Stimulated activated CD4-positive, alpha-beta T cell treated with anti-CD3 and anti-CD28 coated beads, Interleukin-4, amount 100 ng/mL, for 1 hour (primary cell): ENCODE results near the gene COL4A1.

Experiments used
- DNase-seq: peaks from one replicate; pipeline ENCODE4 v3.0.0-alpha.2; 2020

The COL4A1 gene

DNA sequence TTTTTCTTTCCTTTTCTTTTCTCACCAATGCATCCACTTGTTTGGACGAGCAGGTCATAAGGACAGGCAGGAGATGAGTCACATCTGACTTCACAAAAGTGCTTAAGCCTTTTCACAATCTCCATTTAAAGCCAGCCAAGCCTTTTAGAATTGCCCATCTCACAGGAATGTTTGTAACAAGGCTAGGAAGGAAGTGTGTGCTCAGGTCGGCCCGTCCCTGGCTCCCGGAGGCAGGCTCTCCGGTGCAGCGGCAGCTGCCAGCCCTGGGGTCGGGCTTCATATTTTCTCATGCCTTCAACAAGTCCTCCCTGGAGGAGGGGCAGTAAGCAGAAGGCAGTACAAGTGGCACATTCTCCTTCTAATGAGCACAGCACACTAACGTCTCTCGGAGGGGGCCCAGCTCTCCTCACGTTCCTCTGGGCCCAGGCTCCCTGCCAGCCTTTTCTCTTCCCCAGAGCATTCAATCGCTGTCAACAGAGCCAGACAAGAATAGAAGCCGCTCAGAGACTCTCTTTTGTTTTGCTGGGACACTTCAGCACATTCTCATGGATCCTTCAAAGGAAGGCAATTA, 180.5 kb downstream of the COL4A1 start:
- DNase-seq, result no peak

DNA sequence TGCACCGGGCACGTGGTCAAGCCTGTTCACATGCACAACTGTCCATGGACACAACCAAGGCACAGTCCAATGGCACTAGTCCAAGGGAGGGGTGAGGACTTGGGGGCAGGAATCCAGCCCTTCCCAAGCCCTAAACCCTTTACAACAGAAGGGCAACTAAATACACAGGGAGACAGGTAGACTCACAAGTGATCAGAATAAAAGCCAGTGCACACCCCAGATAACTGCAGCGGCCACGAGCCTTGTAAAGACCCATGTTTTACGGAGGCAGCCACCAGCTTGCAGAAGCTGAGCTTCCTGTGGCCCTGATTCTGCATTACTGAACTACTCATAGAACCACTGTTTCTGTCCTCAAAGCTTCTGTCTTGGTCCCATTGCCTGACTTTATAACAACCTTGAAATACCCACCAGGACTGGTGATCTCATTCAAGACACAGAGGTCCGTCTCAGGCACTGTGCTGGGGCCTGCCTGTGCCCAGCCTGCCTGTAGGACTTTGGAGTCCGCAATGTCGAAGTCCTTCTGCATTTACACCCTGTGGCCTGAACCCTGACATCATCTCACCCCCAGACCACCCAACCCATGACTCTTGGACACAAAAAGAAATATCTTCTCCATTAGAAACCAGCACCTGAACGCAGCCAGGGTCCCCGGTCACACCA, 181.2 kb downstream of the COL4A1 start:
- DNase-seq, result no peak

DNA sequence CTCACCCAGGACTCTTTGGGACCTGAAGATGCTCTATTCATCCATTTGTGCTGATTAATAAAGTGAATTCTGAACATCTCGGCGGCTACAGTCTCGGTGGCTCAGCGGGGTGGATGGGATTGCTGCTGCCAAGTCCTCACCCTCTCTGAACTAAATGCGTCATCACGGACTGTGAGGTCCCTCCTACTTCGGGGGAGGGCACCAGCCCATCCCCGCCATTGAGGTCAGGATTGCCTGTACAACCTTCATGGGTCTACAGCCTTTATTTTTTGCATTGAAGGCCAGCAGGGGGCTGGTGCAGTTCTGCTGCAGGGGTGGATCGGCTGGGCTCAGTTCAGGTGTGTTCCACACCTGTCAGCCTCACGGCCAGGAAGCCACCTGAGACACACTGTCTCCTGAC, 181.8 kb downstream of the COL4A1 start:
- no peak for DNase-seq

DNA sequence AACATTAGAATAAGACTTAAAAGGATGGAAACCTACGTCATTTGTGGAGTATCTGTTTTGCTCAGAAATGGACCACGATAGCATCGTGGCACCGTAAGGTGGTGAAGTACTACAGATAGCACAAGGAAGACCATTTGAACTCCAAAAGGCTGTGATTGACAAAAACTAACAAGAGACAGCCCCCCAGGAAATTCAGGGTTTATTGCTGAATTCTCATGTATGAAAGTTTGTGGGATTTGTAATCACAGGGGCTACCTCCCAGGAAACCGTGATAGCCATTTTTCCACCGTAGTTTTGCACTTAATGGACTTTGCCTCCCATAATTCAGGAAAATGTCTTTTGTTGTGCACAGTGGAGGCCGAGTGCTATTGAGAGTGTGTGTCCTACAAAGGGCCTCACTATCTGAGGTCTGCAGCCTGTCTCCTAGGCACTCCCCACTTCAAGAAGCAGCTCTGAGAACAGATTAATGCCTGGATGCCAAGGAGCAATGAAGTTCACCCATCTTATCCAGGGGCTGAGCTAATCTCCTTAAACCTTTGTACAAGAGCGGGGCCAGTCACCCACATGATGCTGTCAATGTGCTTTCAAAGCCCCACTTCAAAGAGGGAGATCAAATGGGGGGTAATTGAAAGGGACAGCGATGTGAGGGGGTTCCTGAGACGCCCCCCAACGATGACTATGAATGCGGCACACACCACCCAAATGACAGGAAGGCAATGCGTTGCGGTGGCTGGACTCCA, 182.6 kb downstream of the COL4A1 start:
- DNase-seq, result no peak

DNA sequence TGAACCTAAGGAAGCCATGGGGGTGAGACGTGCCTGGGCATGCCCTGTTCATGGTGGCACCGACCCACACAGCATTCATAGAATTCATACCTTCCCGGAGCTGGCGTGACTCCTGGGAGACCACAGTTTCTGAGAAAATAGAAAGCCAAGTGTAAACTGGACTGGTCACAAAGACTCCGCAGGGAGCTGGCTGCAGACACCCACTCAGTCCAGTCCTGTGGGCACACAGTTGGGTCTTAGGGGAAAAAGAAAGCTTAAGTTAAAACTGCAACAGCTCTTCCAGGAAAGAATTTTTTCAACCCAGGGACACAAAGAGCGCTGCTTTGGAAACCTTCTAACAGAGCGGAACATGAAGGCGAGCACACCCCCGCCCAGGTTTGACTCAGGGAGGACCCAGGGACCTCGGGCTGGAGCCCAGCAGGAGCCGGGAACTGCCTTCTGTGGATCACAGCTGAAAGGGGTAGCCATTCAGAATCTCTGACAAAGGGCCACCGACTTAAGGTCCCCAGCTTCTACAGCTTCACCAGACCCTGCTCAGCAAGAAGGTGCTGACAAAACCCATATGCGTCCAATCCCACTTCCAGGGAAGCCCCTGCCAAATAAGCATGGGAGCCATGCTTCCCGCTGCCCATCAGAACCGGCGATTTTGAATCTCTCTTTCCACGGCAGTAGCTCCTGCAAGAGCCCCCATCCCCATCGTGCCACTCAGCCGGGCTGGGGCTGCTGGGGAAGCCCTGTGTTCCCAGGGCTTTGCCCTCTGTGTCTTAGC, 183.7 kb downstream of the COL4A1 start:
- DNase-seq, result no peak

DNA sequence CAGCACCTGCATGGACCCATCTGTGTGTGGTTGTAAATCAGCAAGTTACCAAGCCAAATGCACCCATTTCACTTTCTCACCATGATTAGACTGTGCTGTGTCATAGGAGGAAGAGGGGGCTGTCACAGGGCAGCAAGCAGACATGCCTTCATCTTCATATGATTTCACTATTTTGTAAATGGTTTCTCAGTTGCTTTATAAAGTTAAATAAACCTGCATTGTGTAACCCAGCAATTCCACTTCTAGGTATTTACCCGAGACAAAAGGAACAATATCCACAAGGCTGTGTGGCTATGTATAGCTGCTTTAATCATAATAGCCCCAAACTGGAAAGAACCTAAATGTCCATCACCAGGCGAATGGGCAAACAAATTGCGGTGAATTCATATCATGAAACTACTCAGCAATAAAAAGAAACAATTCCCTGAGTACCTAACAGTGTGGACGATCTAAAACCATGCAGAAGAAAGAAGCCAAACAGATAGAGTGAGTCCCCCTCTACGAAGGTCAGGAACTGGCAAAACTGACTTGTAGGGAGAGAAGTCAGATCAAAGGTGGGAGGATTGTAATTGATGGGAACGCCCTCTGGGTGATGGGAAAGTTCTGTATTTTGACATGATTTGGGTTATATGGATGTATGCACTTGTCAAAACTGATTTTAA, 185.4 kb downstream of the COL4A1 start:
- DNase-seq, result no peak

DNA sequence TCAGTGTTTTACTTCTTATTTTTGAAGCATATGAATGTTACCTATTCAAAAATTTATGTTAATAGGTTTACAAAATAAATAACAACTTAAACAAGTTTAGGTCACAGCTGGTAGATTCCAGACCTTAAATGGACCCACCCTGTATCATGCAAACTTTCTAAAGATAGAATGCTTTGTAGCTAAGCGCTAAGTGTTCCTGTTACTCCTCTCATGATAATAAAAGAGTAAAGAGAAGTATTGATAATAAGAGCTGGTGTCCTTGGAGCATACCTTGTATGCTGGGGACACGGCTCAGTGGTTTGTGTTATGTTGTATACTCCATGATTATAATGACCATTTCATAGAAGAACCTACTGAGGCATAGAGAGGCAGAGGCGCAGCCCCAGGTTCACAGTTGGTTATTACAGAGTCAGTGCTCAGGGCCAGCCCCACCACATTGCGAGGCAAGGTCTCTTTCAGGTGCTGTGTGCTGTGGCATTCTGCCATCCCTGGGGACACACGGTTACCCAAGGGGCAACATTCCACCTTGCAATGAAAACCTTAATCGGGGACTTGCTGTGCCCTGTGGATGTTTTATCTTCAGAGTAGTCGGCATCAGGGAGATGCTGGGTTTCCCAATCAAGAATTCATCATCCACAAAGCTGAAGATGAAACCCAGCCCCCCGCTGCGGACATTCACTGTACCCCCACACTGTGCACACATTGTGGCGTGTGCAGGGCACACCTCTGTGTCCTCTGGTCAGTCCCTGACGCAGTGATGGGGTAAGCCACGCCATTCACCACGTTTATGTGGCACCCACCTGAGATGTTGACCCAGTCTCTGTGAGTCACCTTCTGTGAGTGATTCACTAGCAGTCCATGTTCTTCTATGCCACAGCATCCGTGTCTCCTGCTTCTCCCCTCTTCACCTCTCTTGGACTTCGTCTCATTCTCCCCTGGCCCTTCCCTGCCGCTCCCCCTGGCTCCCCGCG, 186.7 kb downstream of the COL4A1 start:
- no peak for DNase-seq

DNA sequence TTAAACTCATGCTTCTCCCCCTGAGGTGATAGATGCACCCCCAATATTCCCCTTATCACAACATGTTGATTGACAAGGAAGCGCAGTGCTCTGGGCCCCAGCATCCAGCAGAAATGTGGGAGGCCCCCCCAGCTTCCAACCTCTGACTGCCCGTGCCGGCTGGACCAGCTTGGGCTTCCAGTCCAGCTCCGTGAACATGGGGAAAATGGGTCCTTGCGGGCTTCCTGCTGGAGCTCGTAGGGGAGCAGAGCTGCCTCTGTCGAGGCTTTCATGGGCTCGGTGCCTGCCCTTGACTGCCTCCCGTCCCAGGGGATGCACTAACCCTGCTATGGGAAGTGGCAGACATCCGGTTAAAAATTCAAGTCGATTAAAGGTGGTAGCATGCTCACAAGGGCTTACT, 188.9 kb downstream of the COL4A1 start:
- DNase-seq, result no peak

DNA sequence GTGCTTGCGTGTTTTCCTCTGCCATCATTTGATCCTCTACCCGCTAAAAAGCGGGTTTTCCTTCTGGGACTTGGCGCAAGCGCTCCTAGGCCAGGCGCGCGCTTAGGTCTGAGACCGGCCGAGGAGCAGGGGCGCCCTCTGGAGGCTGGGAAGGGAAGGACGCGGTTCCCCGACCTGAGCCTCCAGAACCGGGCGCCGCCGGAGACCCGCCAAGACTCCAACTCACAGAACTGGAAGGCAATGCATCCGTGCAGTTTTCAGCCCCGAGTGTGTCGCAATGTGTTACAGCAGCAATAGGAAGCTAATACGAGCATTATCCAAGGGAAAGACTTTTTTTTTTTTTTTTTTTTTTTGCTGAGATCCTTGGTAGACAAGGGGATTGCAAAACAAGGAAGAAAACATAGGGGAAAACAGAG, 190.9 kb downstream of the COL4A1 start:
- DNase-seq, result peak; percentile 42

DNA sequence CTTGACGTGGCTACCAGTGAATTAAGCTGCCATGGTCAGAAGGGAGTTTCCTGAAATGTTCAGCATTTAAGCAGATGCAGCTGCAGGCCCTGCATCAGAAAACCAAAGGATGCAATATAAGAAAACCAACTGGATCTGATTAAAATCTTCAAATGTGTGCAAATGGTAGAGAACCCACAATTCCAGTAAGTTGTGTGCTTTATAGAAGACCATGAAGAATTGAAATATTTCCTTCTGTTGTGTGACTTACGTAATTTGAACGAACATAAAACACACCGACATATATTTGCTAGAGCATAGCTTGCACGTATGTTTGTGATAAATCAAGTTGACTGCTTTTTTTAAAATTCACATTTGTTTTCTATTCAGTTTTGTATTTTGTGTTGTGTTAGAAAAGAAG, 191.4 kb downstream of the COL4A1 start:
- no peak for DNase-seq

DNA sequence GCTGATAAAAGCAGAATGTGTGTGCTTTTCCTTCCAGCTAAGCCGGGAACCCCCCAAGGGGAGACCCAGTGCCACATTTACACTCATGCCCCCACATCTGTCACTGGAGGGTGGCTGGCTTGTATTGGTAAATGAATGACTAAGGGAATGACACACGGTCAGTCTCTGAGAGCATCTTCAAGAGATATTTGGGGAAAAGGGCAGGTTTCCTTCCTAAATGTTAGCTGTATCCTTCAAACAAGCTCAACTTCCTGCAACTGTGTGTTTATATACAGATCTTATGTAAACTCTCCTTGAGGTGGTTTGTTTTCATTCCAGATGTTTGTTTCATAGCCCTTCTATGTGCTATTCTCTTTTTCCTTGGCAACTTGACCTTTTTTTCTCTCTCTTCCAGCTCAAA, 192.6 kb downstream of the COL4A1 start:
- no peak for DNase-seq

DNA sequence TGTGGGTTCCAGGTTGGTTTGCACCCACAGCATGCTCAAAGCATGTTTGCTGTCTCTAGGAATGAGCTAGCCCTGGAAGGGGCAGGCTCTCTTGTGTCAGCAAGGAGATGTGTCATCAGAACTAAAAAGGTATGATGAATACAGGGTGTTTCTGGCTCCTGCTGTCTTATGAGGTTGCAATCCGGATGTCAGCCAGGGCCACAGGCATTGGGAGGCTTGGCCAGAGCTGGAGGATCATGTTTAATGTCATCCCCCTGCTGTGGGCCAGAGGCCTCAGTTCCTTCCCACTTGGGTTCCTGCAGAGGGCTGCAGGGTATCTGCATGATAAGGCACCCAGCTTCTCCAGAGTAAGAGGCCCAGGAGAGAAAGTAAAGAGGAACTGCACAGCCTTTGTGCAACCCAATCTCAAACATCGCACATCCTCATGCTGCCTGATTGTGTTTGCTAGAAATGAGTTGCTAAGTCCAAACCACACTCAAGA, 193.6 kb downstream of the COL4A1 start:
- DNase-seq, result no peak

DNA sequence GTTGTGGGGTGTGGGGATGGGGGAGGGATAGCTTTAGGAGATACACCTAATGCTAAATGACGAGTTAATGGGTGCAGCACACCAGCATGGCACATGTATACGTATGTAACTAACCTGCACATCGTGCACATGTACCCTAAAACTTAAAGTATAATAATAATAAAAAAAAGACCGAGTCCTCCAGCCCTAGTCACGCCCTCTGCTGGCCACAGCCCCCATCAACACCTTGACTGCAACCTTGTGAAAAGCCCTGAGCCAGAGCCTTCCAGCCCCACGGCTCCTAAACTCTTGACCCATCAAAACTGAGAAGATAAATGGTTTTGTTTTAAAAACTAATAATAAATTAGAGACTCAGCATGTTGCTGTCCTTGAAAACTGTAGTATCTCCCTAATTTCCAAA, 194.6 kb downstream of the COL4A1 start:
- DNase-seq, result peak; percentile 19

DNA sequence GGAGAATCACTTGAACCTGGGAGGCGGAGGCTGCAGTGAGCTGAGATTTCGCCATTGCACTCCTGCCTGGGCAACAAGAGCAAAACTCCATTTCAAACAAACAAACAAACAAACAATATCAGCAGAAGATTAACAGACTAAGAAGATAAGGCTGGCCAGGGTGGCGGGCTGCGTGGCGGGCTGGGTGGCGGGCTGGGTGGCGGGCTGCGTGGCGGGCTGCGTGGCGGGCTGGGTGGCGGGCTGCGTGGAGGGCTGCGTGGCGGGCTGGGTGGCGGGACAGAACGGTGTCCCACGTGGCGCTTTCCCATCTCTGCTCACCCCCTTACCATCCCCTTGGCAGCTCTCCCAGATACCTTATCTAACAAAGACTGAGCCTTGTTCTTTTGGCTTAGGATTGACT, 196.2 kb downstream of the COL4A1 start:
- DNase-seq, result no peak

DNA sequence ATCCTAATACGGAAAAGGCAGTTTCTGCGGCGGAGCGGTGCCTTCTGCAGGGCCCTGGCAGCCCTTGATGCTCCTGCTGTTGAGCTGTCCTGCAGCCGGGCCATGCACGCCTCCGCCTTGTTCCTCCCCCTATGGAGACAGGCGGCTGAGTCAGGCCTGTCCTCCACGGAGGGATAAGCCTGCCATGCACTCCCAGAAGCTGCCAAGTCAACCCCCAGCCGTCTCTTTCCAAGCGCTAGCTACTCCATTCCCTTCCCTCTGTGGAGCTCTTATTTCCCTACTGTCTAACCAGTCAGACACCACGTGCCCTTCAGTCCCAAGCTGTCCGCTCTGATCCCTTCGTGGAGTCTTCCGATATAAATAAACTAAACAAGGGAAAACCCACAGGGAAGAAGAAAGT, 197.0 kb downstream of the COL4A1 start:
- DNase-seq, result no peak

DNA sequence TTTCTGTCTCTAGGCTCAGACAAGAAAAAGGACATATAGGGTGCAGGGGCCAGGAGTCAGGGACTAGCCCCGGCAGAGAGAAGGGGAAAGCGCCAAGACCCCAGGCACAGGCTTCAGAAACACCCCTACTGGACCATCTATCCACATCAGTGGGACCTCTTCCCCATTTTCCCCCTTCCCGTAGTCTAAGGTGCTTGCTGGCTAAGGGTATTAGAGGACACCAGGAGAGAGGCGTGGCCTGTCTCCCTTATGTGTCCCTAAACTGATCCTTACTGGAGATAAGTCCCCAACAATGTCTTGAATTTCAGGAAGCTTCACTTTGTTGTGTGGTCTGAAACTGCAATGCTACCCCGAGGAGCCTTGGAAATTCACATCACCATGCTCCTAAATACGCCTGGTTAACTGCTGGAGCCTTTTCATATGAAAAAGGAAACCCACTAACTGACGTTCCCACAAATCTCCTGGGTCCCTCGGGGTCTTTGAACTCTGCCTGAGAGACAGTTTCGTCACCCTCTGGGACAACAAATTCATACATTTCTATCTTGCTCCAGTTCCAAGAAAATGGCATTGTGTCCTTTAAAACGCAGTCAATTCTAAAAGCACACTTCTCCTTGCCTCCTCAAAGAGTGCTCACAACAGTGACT, 197.7 kb downstream of the COL4A1 start:
- DNase-seq, result no peak

DNA sequence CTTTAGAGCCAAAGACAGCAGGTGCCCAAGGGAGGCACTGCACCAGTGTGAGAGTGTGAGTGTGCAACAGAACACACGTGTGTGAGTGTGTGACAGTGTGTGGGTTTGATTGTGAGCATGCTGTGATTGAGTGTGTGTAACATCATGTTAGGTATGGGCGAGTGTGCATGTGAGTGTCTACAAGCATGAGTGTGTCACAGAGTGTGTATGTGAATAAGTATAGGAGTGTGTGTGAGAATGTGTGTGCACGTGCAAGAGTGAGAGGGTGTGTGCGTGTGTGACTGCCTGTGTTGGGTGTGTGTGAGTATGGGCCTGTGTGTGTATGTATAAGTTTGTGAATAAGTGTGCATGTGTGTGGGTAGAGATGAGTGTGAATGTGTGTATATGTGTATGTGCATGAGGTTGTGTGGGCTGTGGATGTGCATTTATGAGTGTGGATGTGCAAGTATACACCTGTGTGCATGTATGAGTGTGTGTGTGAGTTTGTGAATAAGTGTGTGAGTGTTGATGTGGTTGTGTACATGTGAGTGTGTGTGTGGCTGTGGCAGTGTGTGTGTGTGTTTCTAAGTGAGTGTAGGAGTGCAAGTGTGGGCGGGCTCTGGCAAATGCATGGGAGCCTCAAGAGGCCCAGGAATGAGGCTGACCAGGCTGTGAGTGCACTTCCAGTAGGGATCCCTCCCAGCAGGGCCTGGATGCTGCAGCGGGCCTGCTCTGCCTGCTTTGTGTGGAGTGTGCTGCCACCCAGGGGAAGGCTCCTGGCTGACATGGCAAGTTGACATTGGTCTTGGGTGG, 198.4 kb downstream of the COL4A1 start:
- no peak for DNase-seq

DNA sequence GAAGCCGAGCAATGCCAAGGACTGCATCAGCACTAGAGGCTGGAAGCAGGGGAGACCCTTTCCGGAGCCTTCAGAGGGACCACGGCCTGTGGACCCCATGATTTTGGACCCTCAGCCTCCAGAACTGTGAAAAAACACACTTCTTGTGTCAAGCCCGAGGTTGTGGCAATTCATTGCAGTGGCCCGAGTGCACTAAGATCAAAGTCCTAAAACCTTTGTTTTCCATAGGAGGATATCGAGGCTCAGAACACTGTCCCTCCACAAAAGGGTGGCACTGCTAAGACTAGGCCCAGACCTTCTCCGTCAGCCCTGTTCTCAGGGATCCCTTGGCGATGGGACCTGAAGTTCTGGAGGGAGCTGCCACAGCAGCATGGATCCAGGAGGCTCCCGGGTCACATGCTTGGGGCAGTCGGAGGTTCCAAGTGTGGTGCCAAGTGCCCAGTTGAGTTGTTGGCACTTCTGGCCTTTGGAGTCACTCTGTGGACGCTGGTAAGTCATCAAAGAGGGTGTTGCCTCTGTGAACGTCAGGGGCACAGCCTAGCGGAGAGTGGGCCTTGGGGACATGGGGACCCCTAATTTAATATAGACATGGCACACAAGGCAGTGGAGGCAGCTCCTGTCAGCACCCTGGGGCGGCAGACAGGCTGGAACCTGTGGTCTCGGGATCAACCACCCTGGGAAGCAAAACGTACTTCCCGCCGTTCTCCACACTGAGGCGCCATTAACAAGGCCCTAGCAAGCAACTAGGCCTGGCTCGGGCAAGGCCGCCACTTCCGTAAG, 199.2 kb downstream of the COL4A1 start:
- DNase-seq, result no peak

DNA sequence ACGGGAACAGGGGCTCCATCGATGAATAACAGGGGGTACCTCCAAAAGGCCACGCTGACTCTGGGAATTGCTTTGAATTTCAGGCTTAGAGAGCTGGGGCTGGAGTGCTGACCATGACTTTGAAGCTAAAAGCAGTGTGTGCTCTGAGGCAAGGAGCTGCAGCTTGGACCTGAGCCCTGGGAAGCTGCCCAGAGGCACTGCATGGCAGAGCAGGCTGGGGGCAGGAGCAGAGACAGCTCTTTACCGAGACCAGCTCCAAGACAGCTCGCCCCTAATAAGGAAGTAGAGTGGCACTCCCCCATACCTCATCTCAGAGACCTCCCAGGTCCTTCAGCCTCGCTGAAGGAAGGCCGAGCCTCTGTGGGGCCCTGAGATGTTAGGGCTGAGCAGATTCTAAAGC, 200.2 kb downstream of the COL4A1 start:
- DNase-seq, result no peak

DNA sequence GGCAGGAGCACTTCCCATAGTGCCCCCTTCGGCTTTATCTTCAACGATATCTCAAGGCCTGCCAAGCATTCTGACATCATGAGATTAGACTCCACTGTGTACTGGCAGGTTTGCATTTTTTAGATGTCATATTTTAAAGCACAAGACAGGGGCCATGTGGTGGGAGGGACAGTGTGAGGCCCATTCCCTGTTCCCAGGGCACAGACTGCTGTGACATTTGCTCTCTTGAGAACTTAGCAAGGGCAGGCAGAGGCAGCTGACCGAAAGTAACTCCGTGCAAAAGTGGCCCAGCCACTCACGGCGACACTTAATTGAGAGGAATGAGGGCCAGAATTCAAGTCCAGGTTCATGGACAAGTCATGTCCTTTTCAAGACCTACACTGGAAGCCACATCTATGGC, 201.8 kb downstream of the COL4A1 start:
- no peak for DNase-seq
